Right atrium auricular region (tissue), 2 donors: ENCODE measurements around the gene CDH22. TPM values are rescaled to one million over a fixed set of nuclear protein-coding genes. Genes with fewer than 3 reads are reported as not detected.

Experiments used
- DNase-seq: peaks from one replicate; pipeline ENCODE4 v3.0.0-alpha.2; 2019; ENCODE audit warnings: low spot score
- H3K27ac ChIP-seq, 2 donors: fragments of 200-600 bp; sonication (generic); 1 replicate in 1 of 2; 2 replicates in 1 of 2; pipeline ENCODE4 v1.5.1; 2016 to 2019
- H3K27me3 ChIP-seq, 2 donors: fragments of 200-600 bp; sonication (generic); one replicate each; pipeline versions ENCODE4 v1.5.1 to v1.6.0; 2017 to 2019
- H3K36me3 ChIP-seq: fragments of 200-600 bp; sonication (generic); one replicate; pipeline ENCODE4 v1.5.1; 2016
- H3K4me1 ChIP-seq, 2 donors: fragments of 200-600 bp; sonication (generic); one replicate each; pipeline versions ENCODE4 v1.5.1 to v1.6.0; 2017 to 2019
- H3K4me3 ChIP-seq, 2 donors: fragments of 200-600 bp; sonication (generic); 1 replicate in 1 of 2; 2 replicates in 1 of 2; pipeline ENCODE4 v1.5.1; 2017 to 2019; ENCODE audit warnings: mild to moderate bottlenecking in 1 of 2, moderate library complexity in 1 of 2
- H3K9me3 ChIP-seq, 2 donors: fragments of 200-600 bp; sonication (generic); one replicate each; pipeline ENCODE4 v1.5.1; 2019
- CTCF ChIP-seq, 2 donors: fragments of 200-600 bp; sonication (generic); IDR thresholded peaks; one replicate each; pipeline ENCODE4 v1.5.1; 2019; ENCODE audit warnings: antibody characterized with exemption in 2 of 2
- total RNA-seq, 2 donors: library from RNA; depleted of rRNA; stranded (reverse); fragments of >200 nt; gene quantifications; one replicate each; pipeline ENCODE4 v1.1.0, GENCODE V29; 2016

Gene CDH22
- total RNA-seq, 2 donors from 2014 or later: 0.67 to 4.4 TPM

- DNase-seq: no peak
- Histone ChIP-seq H3K27me3 (peaks cover 0 to 5% of the 10 kb centered on the region in 2 donors), H3K27ac (no peak overlapping the region), H3K4me3 (no peak overlapping the region), H3K36me3 (no peaks in the 10 kb centered on the region), H3K9me3 (no peaks in the 10 kb centered on the region), H3K4me1 (no peaks in the 10 kb centered on the region)
- no peak for TF ChIP-seq CTCF (IDR thresholded peaks at IDR 0.05)
Measured at GRCh38 chr20:46139908-46140482, 168.3 kb downstream of the CDH22 start.

DNA sequence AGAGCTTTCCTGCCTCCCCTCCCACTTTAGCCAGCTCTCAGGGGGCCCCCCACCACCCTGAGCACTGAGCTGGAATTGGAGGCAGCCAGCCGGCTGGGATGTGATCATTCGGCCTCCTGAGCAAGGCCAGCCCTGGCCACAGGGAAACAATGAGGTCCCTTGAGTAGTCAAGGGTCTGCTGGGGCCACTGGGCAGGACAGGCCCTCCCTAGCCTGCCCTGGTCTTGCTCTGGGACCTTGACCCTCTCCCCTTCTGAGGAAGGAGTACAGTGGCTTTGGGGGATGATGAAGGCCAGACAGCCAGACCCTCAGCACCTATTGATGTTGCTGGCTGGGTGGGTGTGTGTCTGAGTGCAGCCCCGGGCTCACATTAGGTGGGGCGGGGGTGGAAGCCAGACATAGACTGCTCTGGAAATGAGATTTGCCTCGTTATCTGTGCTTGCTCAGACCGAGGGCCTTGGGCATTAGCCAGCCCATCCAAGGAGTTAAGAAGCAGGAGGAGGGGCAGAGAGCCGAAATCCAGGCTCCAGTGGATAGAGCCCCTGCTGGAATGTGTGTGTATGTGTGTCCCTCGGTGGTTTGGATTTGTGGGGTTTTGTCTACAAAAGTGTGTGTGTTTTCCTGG lies 168.9 kb downstream of the CDH22 start:
- H3K4me3 ChIP-seq: no peak overlapping the region
- H3K27ac ChIP-seq: no peak overlapping the region
- DNase-seq: no peak
- no peaks in the 10 kb centered on the region for H3K9me3 ChIP-seq
- no peaks in the 10 kb centered on the region for H3K4me1 ChIP-seq
- H3K36me3 ChIP-seq: no peaks in the 10 kb centered on the region
- no peak for TF ChIP-seq CTCF (IDR thresholded peaks at IDR 0.05)
- H3K27me3 ChIP-seq: peaks cover 0 to 5% of the 10 kb centered on the region in 2 donors

GRCh38 chr20:46137816-46138215 lies 170.5 kb downstream of the CDH22 start:
- Histone ChIP-seq H3K27ac (no peak overlapping the region), H3K27me3 (peaks cover 0 to 5% of the 10 kb centered on the region in 2 donors), H3K4me3 (no peak overlapping the region), H3K9me3 (no peaks in the 10 kb centered on the region), H3K36me3 (no peaks in the 10 kb centered on the region), H3K4me1 (peaks cover 0 to 1% of the 10 kb centered on the region in 2 donors)
- no peak for TF ChIP-seq CTCF (IDR thresholded peaks at IDR 0.05)
- no peak for DNase-seq

DNA sequence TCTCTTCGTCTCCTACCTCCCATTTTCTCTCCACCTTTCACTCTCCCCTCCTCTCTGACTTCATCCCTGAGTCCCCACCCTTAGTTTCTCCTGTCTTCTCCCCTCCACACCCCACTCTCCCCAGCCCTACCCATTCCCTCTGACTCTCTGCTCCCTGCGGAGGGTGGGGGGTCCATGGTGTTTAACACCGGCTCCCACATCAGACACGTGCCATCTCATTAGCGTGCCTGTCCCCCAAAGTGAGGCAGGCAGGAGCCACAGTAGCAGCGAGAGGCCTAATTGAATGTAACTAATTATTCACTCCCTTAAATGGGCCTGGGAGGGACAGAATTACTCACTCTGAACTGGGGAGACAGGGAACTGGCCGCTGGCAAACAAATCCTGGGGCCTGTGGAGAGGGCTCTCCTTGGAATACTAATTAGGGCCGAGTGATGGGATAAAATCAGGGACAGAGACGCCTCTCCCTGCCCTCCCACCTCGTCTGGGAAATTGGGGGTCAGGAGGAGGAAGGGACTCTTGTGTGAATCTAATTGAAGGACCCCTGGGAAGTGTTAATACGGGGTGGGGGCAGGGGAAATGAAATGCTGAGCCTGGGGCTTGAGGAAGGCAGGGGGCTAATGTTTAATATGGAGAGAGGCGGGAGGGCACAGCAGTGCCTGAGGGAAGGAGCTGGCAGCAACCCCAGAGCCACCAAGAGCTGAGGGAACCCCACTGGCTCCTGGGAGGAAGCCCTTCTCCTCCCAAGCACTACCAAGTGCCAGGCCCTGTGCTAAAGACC lies 172.3 kb downstream of the CDH22 start:
- peaks cover 0 to 5% of the 10 kb centered on the region in 2 donors for H3K27me3 ChIP-seq
- no peak overlapping the region for H3K4me3 ChIP-seq
- H3K27ac ChIP-seq: no peak overlapping the region
- H3K4me1 ChIP-seq: peaks cover 0 to 8% of the 10 kb centered on the region in 2 donors
- no peaks in the 10 kb centered on the region for H3K36me3 ChIP-seq
- DNase-seq: no peak
- no peaks in the 10 kb centered on the region for H3K9me3 ChIP-seq
- TF ChIP-seq CTCF (IDR thresholded peaks at IDR 0.05): no peak

DNA sequence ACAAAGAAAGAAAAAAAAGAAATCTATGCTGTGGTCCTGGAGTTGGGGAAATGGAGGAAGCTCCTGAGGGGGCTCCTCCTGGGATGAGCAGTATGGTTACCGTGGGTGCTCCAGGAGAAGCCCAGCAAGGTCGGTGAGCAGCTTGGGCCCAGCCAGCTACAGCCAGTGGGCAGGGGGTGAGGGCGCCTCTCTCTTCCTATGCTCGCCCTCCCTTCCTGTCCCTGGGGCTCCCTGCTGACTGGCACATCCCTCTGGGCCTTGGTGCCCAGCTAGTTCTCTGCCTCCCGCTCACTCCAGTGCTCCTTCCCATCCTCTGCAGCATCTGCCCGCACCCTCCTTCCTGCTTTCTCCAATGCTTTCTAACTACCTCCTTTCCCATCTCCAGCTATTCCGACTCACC lies 173.6 kb downstream of the CDH22 start:
- Histone ChIP-seq H3K27me3 (no peaks in the 10 kb centered on the region), H3K4me3 (no peak overlapping the region), H3K4me1 (peaks cover 0 to 17% of the 10 kb centered on the region in 2 donors), H3K36me3 (no peaks in the 10 kb centered on the region), H3K9me3 (no peaks in the 10 kb centered on the region), H3K27ac (no peak overlapping the region)
- no peak for DNase-seq
- no peak for TF ChIP-seq CTCF (IDR thresholded peaks at IDR 0.05)
